DMS53 treated with DMSO at 0.1 percent for 48 hours (cell line): ENCODE data around the gene ERCC6L.

ENCODE experiments used
- DNase-seq: peaks from one replicate; lab custom pipeline; 2025; ENCODE audit not compliant: unreplicated experiment; lab: John Stamatoyannopoulos, UW

The ERCC6L gene

GRCh38 chrX:72169008-72169728 lies 69.7 kb downstream of the ERCC6L start:
- DNase-seq: no peak

- DNase-seq: no peak
Observed at GRCh38 chrX:72165551-72165950, 73.3 kb downstream of the ERCC6L start.

- DNase-seq: no peak
Observed at GRCh38 chrX:72159769-72160168, 79.1 kb downstream of the ERCC6L start.

GRCh38 chrX:72158773-72159172 lies 80.1 kb downstream of the ERCC6L start:
- DNase-seq: no peak
